Suprapubic skin (tissue), 4 donors: ENCODE results near the gene SECTM1. TPM values are rescaled to one million over a fixed set of nuclear protein-coding genes. Genes with fewer than 3 reads are reported as not detected.
"Not testable (repeated sequence)": the region's sequence is repeated elsewhere in the genome, so short reads cannot be mapped to it uniquely, and the experiment has no call there.

ENCODE experiments used
- DNase-seq, 2 donors: peaks; one replicate each; pipeline ENCODE4 v3.0.0-alpha.2; 2019; ENCODE audit warnings: low spot score in 2 of 2
- H3K27ac ChIP-seq: fragments of 200-600 bp; sonication (generic); one replicate; pipeline ENCODE4 v1.5.1; 2019
- H3K27me3 ChIP-seq: fragments of 200-600 bp; sonication (generic); one replicate; pipeline ENCODE4 v1.5.1; 2019
- H3K36me3 ChIP-seq: fragments of 200-600 bp; sonication (generic); one replicate; pipeline ENCODE4 v1.5.1; 2019
- H3K4me1 ChIP-seq: fragments of 200-600 bp; sonication (generic); one replicate; pipeline ENCODE4 v1.5.1; 2019
- H3K4me3 ChIP-seq: fragments of 200-600 bp; sonication (generic); one replicate; pipeline ENCODE4 v1.5.1; 2019; ENCODE audit warnings: mild to moderate bottlenecking
- H3K9me3 ChIP-seq: fragments of 200-600 bp; sonication (generic); one replicate; pipeline ENCODE4 v1.5.1; 2019
- CTCF ChIP-seq, 2 donors: fragments of 200-600 bp in 1 of 2; fragments of 450-650 bp in 1 of 2; sonication (generic) in 1 of 2; IDR thresholded peaks; one replicate each; pipeline ENCODE4 v1.5.1; 2016 to 2019; ENCODE audit warnings: antibody characterized with exemption in 2 of 2, mild to moderate bottlenecking in 1 of 2, moderate library complexity in 1 of 2
- EP300 ChIP-seq: sonication (generic); formaldehyde crosslinking; IDR thresholded peaks from one replicate; pipeline ENCODE4 v1.6.1; 2017; ENCODE audit warnings: antibody characterized with exemption
- POLR2A ChIP-seq, 2 donors: fragments of 450-650 bp; IDR thresholded peaks; one replicate each; pipeline ENCODE4 v1.6.1; 2017; ENCODE audit warnings: antibody characterized with exemption in 2 of 2, mild to moderate bottlenecking in 2 of 2, moderate library complexity in 2 of 2
- POLR2AphosphoS5 ChIP-seq, 3 donors: sonication (generic); formaldehyde crosslinking; IDR thresholded peaks; one replicate each; pipeline ENCODE4 v1.6.1; 2017; ENCODE audit warnings: antibody characterized with exemption in 3 of 3
- WGBS: methylation state at CpG from one replicate; pipeline ENCODE4 v1.1.5; 2018; 5-methylcytosine and 5-hydroxymethylcytosine counted together
- total RNA-seq, 4 donors: library from RNA; depleted of rRNA; stranded (reverse); fragments of >200 nt; gene quantifications; one replicate each; pipeline ENCODE4 v1.1.0, GENCODE V29; 2016

Gene SECTM1
- total RNA-seq, 4 donors from 2014 or later: 9.5 to 37.8 (median 16.6) TPM

- no peak for DNase-seq
- H3K4me3 ChIP-seq: no peak overlapping the region
- peaks cover 10% of the 10 kb centered on the region for H3K4me1 ChIP-seq
- TF ChIP-seq CTCF (IDR thresholded peaks at IDR 0.05) (no peak), EP300 (no peak), POLR2A (IDR thresholded peaks at IDR 0.05) (no peak), POLR2AphosphoS5 (IDR thresholded peaks at IDR 0.05) (no peak)
- no peak overlapping the region for H3K27ac ChIP-seq
- H3K27me3 ChIP-seq: peaks cover 75% of the 10 kb centered on the region
- H3K9me3 ChIP-seq: no peaks in the 10 kb centered on the region
- H3K36me3 ChIP-seq: no peaks in the 10 kb centered on the region
- 77% methylated on average over 29 of the region's 31 CpGs for WGBS
These were observed 44.6 kb upstream of the SECTM1 start for GRCh38 chr17:82377924-82378740.

GRCh38 chr17:82377294-82377693, 43.7 kb upstream of the SECTM1 start:
- Histone ChIP-seq H3K4me1 (peaks cover 10% of the 10 kb centered on the region), H3K27me3 (peaks cover 75% of the 10 kb centered on the region)
- WGBS: 64% methylated on average over 3 of the region's 5 CpGs
- DNase-seq, H3K4me3 ChIP-seq, H3K36me3 ChIP-seq, H3K27ac ChIP-seq, H3K9me3 ChIP-seq: not testable (repeated sequence)

- no peak for TF ChIP-seq CTCF (IDR thresholded peaks at IDR 0.05)
- 82% methylated on average over 13 of the region's 16 CpGs for WGBS
- Histone ChIP-seq H3K4me3 (no peak overlapping the region), H3K36me3 (no peaks in the 10 kb centered on the region), H3K9me3 (no peaks in the 10 kb centered on the region), H3K27ac (no peak overlapping the region), H3K27me3 (peaks cover 80% of the 10 kb centered on the region), H3K4me1 (peaks cover 18% of the 10 kb centered on the region)
- no peak for DNase-seq
These were observed 42.6 kb upstream of the SECTM1 start for GRCh38 chr17:82376042-82376730.

- Histone ChIP-seq H3K9me3 (no peaks in the 10 kb centered on the region), H3K27ac (no peak overlapping the region), H3K27me3 (peaks cover 85% of the 10 kb centered on the region), H3K4me1 (peaks cover 19% of the 10 kb centered on the region), H3K4me3 (no peak overlapping the region), H3K36me3 (no peaks in the 10 kb centered on the region)
- TF ChIP-seq POLR2AphosphoS5 (IDR thresholded peaks at IDR 0.05) (no peak), CTCF (IDR thresholded peaks at IDR 0.05) (no peak), POLR2A (IDR thresholded peaks at IDR 0.05) (no peak), EP300 (no peak)
- DNase-seq: no peak
- WGBS: 60% methylated on average over 3 of the region's 46 CpGs
These were observed 41.9 kb upstream of the SECTM1 start for GRCh38 chr17:82375359-82376041.

GRCh38 chr17:82374626-82375331, 41.2 kb upstream of the SECTM1 start:
- no peak for TF ChIP-seq CTCF (IDR thresholded peaks at IDR 0.05)
- no peak for TF ChIP-seq POLR2AphosphoS5 (IDR thresholded peaks at IDR 0.05)
- TF ChIP-seq EP300: no peak
- TF ChIP-seq POLR2A (IDR thresholded peaks at IDR 0.05): no peak

More at GRCh38 chr17:82374626-82375331, 41.2 kb upstream of the SECTM1 start:
- Histone ChIP-seq H3K4me3 (no peak overlapping the region), H3K4me1 (peaks cover 23% of the 10 kb centered on the region), H3K27ac (no peak overlapping the region), H3K36me3 (no peaks in the 10 kb centered on the region), H3K9me3 (no peaks in the 10 kb centered on the region), H3K27me3 (peaks cover 86% of the 10 kb centered on the region)
- 35% methylated on average over 29 of the region's 79 CpGs for WGBS
- no peak for DNase-seq
